Gastroesophageal sphincter (tissue), 4 donors: ENCODE data around the gene CROCC2. TPM values are rescaled to one million over a fixed set of nuclear protein-coding genes. Genes with fewer than 3 reads are reported as not detected.

Experiments used
- ATAC-seq: fragments of 150-250 bp; one replicate; pipeline ENCODE4 v1.9.1; 2016; ENCODE audit warnings: mild to moderate bottlenecking, moderate library complexity
- H3K27ac ChIP-seq, 4 donors: fragments of 200-600 bp; sonication (generic) in 3 of 4; 1 replicate in 3 of 4; 2 replicates in 1 of 4; pipeline ENCODE4 v1.5.1; 2016 to 2019
- H3K27me3 ChIP-seq: fragments of 200-600 bp; sonication (generic); one replicate; pipeline ENCODE4 v1.5.1; 2019
- H3K36me3 ChIP-seq, 2 donors: fragments of 200-600 bp; sonication (generic); one replicate each; pipeline ENCODE4 v1.5.1; 2019; ENCODE audit warnings: control low read depth in 1 of 2
- H3K4me1 ChIP-seq, 3 donors: fragments of 200-600 bp; sonication (generic); 1 replicate in 2 of 3; 2 replicates in 1 of 3; pipeline ENCODE4 v1.5.1; 2016 to 2019; ENCODE audit warnings: control low read depth in 2 of 3
- H3K4me3 ChIP-seq, 2 donors: fragments of 200-600 bp; sonication (generic); one replicate each; pipeline ENCODE4 v1.5.1; 2019; ENCODE audit warnings: mild to moderate bottlenecking in 1 of 2, moderate library complexity in 1 of 2
- H3K9me3 ChIP-seq, 3 donors: fragments of 200-600 bp; sonication (generic); one replicate each; pipeline ENCODE4 v1.5.1; 2017 to 2019; ENCODE audit warnings: control low read depth in 2 of 3
- CTCF ChIP-seq, 4 experiments: fragments of 200-600 bp in 2 of 4; fragments of 450-650 bp in 2 of 4; sonication (generic) in 1 of 4; IDR thresholded peaks; one replicate each; pipeline ENCODE4 v1.5.1; 2017 to 2019; ENCODE audit warnings: antibody characterized with exemption in 4 of 4, mild to moderate bottlenecking in 2 of 4, moderate library complexity in 2 of 4
- EP300 ChIP-seq: sonication (generic); formaldehyde crosslinking; IDR thresholded peaks from one replicate; pipeline ENCODE4 v1.6.1; 2017; ENCODE audit warnings: antibody characterized with exemption, mild to moderate bottlenecking
- POLR2A ChIP-seq, 2 donors: fragments of 450-650 bp; IDR thresholded peaks; one replicate each; pipeline ENCODE4 v1.6.1; 2017; ENCODE audit warnings: antibody characterized with exemption in 2 of 2, mild to moderate bottlenecking in 2 of 2, moderate library complexity in 1 of 2
- POLR2AphosphoS5 ChIP-seq: sonication (generic); formaldehyde crosslinking; IDR thresholded peaks from one replicate; pipeline ENCODE4 v1.6.1; 2017; ENCODE audit warnings: antibody characterized with exemption
- WGBS, 2 donors: methylation state at CpG; one replicate each; pipeline ENCODE4 v1.1.5; 2018; ENCODE audit warnings: low coverage in 1 of 2; 5-methylcytosine and 5-hydroxymethylcytosine counted together
- total RNA-seq, 4 donors: library from RNA; depleted of rRNA; stranded (reverse); fragments of >200 nt; gene quantifications; one replicate each; pipeline ENCODE4 v1.1.0, GENCODE V29; 2016

The CROCC2 gene
- total RNA-seq, 4 donors from 2014 or later: not detected

GRCh38 chr2:240946046-240946445 lies 39.9 kb downstream of the CROCC2 start:
- Histone ChIP-seq H3K27me3 (peaks cover 7% of the 10 kb centered on the region), H3K4me3 (no peak overlapping the region), H3K36me3 (no peaks in the 10 kb centered on the region), H3K27ac (no peak overlapping the region), H3K4me1 (no peaks in the 10 kb centered on the region), H3K9me3 (peaks cover 0 to 6% (median 0%) of the 10 kb centered on the region in 3 donors)
- no peak for ATAC-seq
- no peak for TF ChIP-seq CTCF (IDR thresholded peaks at IDR 0.05)
- no peak for TF ChIP-seq EP300
- no peak for TF ChIP-seq POLR2AphosphoS5
- no peak for TF ChIP-seq POLR2A (IDR thresholded peaks at IDR 0.05)
- WGBS, 2 donors: 90 to 100% methylated on average over 1 to 4 of the region's 7 CpGs

GRCh38 chr2:240946654-240947053 lies 40.5 kb downstream of the CROCC2 start:
- no peak overlapping the region for H3K27ac ChIP-seq
- no peaks in the 10 kb centered on the region for H3K36me3 ChIP-seq
- H3K9me3 ChIP-seq: peaks cover 0 to under 1% (median 0%) of the 10 kb centered on the region in 3 donors
- H3K4me1 ChIP-seq: no peaks in the 10 kb centered on the region
- WGBS, 2 donors: no CpG with 5 or more reads among the region's 5 CpGs
- ATAC-seq: no peak
- peaks cover 7% of the 10 kb centered on the region for H3K27me3 ChIP-seq
- no peak overlapping the region for H3K4me3 ChIP-seq
- no peak for TF ChIP-seq POLR2AphosphoS5
- no peak for TF ChIP-seq CTCF (IDR thresholded peaks at IDR 0.05)
- TF ChIP-seq POLR2A (IDR thresholded peaks at IDR 0.05): no peak
- TF ChIP-seq EP300: no peak

GRCh38 chr2:240947176-240947575 lies 41.0 kb downstream of the CROCC2 start:
- H3K4me3 ChIP-seq: no peak overlapping the region
- no peak for ATAC-seq
- H3K27me3 ChIP-seq: peaks cover 7% of the 10 kb centered on the region
- no peak overlapping the region for H3K27ac ChIP-seq
- no peak for TF ChIP-seq POLR2A (IDR thresholded peaks at IDR 0.05)
- TF ChIP-seq EP300: no peak
- TF ChIP-seq POLR2AphosphoS5: no peak
- no peak for TF ChIP-seq CTCF (IDR thresholded peaks at IDR 0.05)
- no CpG with 5 or more reads among the region's 6 CpGs for whole genome bisulfite sequencing, 2 donors
- no peaks in the 10 kb centered on the region for H3K36me3 ChIP-seq
- no peaks in the 10 kb centered on the region for H3K4me1 ChIP-seq
- no peaks in the 10 kb centered on the region for H3K9me3 ChIP-seq

GRCh38 chr2:240947607-240948006 lies 41.5 kb downstream of the CROCC2 start:
- no peak overlapping the region for H3K4me3 ChIP-seq
- WGBS, 2 donors: no CpG with 5 or more reads among the region's 7 CpGs
- H3K27ac ChIP-seq: no peak overlapping the region
- no peaks in the 10 kb centered on the region for H3K4me1 ChIP-seq
- peaks cover 7% of the 10 kb centered on the region for H3K27me3 ChIP-seq
- TF ChIP-seq POLR2A (IDR thresholded peaks at IDR 0.05): no peak
- TF ChIP-seq EP300: no peak
- no peak for TF ChIP-seq POLR2AphosphoS5
- no peak for TF ChIP-seq CTCF (IDR thresholded peaks at IDR 0.05)
- H3K36me3 ChIP-seq: no peaks in the 10 kb centered on the region
- ATAC-seq: no peak
- H3K9me3 ChIP-seq: no peaks in the 10 kb centered on the region

GRCh38 chr2:240948086-240948485 lies 42.0 kb downstream of the CROCC2 start:
- WGBS, 2 donors: 86 to 89% methylated on average over 7 to 8 of the region's 8 CpGs
- Histone ChIP-seq H3K4me3 (no peak overlapping the region), H3K4me1 (no peaks in the 10 kb centered on the region), H3K27ac (no peak overlapping the region), H3K36me3 (no peaks in the 10 kb centered on the region), H3K9me3 (no peaks in the 10 kb centered on the region), H3K27me3 (peaks cover 7% of the 10 kb centered on the region)
- TF ChIP-seq EP300 (no peak), CTCF (IDR thresholded peaks at IDR 0.05) (no peak), POLR2A (IDR thresholded peaks at IDR 0.05) (no peak), POLR2AphosphoS5 (no peak)
- ATAC-seq: no peak
